H9 (cell line): ENCODE measurements around the gene OLFM4. TPM values are rescaled to one million over a fixed set of nuclear protein-coding genes. Genes with fewer than 3 reads are reported as not detected.

Experiments
- DNase-seq: peaks from one replicate; pipeline ENCODE4 v3.0.0-alpha.2; 2017
- H2AFZ ChIP-seq: one replicate; pipeline ENCODE4 v1.6.1; 2013; ENCODE audit warnings: mild to moderate bottlenecking, low read length, control low read depth, moderate library complexity
- H2AK5ac ChIP-seq: 2 replicates; pipeline ENCODE4 v1.6.1; 2013; ENCODE audit warnings: low read length, control low read depth, mixed read lengths; ENCODE audit not compliant: insufficient read length
- H2BK120ac ChIP-seq: one replicate; pipeline ENCODE4 v1.6.1; 2013; ENCODE audit warnings: low read depth, mild to moderate bottlenecking, low read length, control low read depth, inconsistent platforms; ENCODE audit not compliant: poor library complexity, severe bottlenecking
- H2BK12ac ChIP-seq: 2 replicates; pipeline ENCODE4 v1.6.1; 2013; ENCODE audit warnings: low read length, control low read depth, mixed read lengths, low read depth; ENCODE audit not compliant: insufficient read length
- H2BK15ac ChIP-seq: 2 replicates; pipeline ENCODE4 v1.6.1; 2013; ENCODE audit warnings: low read depth, low read length, control low read depth
- H2BK20ac ChIP-seq: one replicate; pipeline ENCODE4 v1.6.1; 2013; ENCODE audit warnings: low read depth, mild to moderate bottlenecking, low read length, control low read depth, inconsistent platforms; ENCODE audit not compliant: poor library complexity, severe bottlenecking
- H2BK5ac ChIP-seq: 2 replicates; pipeline ENCODE4 v1.6.1; 2013; ENCODE audit warnings: low read length, control low read depth, mixed read lengths; ENCODE audit not compliant: insufficient read length
- H3K14ac ChIP-seq: 2 replicates; pipeline ENCODE4 v1.6.1; 2013; ENCODE audit warnings: low read length, control low read depth; ENCODE audit not compliant: insufficient read depth
- H3K18ac ChIP-seq: 2 replicates; pipeline ENCODE4 v1.6.1; 2013; ENCODE audit warnings: low read depth, mild to moderate bottlenecking, mixed read lengths, low read length, control low read depth; ENCODE audit not compliant: insufficient read length
- H3K23ac ChIP-seq: 2 replicates; pipeline ENCODE4 v1.6.1; 2013; ENCODE audit warnings: low read length, control low read depth, mixed read lengths, low read depth; ENCODE audit not compliant: insufficient read length
- H3K23me2 ChIP-seq: 2 replicates; pipeline ENCODE4 v1.6.1; 2013; ENCODE audit warnings: low read depth, mild to moderate bottlenecking, mixed read lengths, low read length, control low read depth; ENCODE audit not compliant: insufficient read length, poor library complexity, severe bottlenecking
- H3K27ac ChIP-seq: 2 replicates; pipeline ENCODE4 v1.5.1; 2013; ENCODE audit warnings: low read length, control low read depth, mixed read lengths, low read depth; ENCODE audit not compliant: insufficient read length
- H3K27me3 ChIP-seq: 2 replicates; pipeline ENCODE4 v1.6.1; 2013; ENCODE audit warnings: low read length, control low read depth, inconsistent platforms; ENCODE audit not compliant: insufficient read depth
- H3K4ac ChIP-seq: 2 replicates; pipeline ENCODE4 v1.6.1; 2013; ENCODE audit warnings: low read depth, mild to moderate bottlenecking, control low read depth, inconsistent platforms, low read length, moderate library complexity
- H3K4me1 ChIP-seq: 2 replicates; pipeline ENCODE4 v1.6.1; 2013; ENCODE audit warnings: low read length, control low read depth, inconsistent platforms; ENCODE audit not compliant: insufficient read depth
- H3K4me2 ChIP-seq: 2 replicates; pipeline ENCODE4 v1.6.1; 2013; ENCODE audit warnings: low read length, control low read depth, mixed read lengths; ENCODE audit not compliant: insufficient read length, insufficient read depth
- H3K56ac ChIP-seq: 2 replicates; pipeline ENCODE4 v1.6.1; 2013; ENCODE audit warnings: low read depth, mild to moderate bottlenecking, mixed read lengths, low read length, control low read depth; ENCODE audit not compliant: insufficient read length
- H3K79me1 ChIP-seq: 2 replicates; pipeline ENCODE4 v1.6.1; 2013; ENCODE audit warnings: low read depth, mild to moderate bottlenecking, moderate library complexity, low read length, control low read depth, inconsistent platforms; ENCODE audit not compliant: insufficient read depth, poor library complexity, severe bottlenecking
- H3K79me2 ChIP-seq: 2 replicates; pipeline ENCODE4 v1.6.1; 2013; ENCODE audit warnings: low read length, control low read depth, inconsistent platforms; ENCODE audit not compliant: insufficient read depth
- H3K9ac ChIP-seq: 2 replicates; pipeline ENCODE4 v1.6.1; 2013; ENCODE audit warnings: low read length, control low read depth, mixed read lengths; ENCODE audit not compliant: insufficient read length; ENCODE audit errors: extremely low read depth
- H3K9me3 ChIP-seq: one replicate; pipeline ENCODE4 v1.6.1; 2013; ENCODE audit warnings: low read depth, low read length, inconsistent platforms; ENCODE audit not compliant: control insufficient read depth
- H3T11ph ChIP-seq: one replicate; pipeline ENCODE4 v1.6.1; 2013; ENCODE audit warnings: mild to moderate bottlenecking, low read length, control low read depth, inconsistent platforms
- H4K20me1 ChIP-seq: one replicate; pipeline ENCODE4 v1.6.1; 2013; ENCODE audit not compliant: control insufficient read depth, insufficient read length, insufficient read depth
- H4K5ac ChIP-seq: 2 replicates; pipeline ENCODE4 v1.6.1; 2013; ENCODE audit warnings: low read depth, mild to moderate bottlenecking, mixed read lengths, low read length, control low read depth; ENCODE audit not compliant: insufficient read length
- H4K8ac ChIP-seq: replicated peaks from 2 replicates; pipeline ENCODE4 v1.6.1; 2013; ENCODE audit warnings: low read length, control low read depth, mixed read lengths, low read depth; ENCODE audit not compliant: insufficient read length
- H4K91ac ChIP-seq: 2 replicates; pipeline ENCODE4 v1.6.1; 2013; ENCODE audit warnings: low read depth, mild to moderate bottlenecking, moderate library complexity, mixed read lengths, low read length, control low read depth; ENCODE audit not compliant: insufficient read length
- H3K27ac Mint-ChIP-seq, 3 experiments: 2 replicates in 2 of 3; 3 replicates in 1 of 3; pipeline ENCODE4 v1.8.0; 2020 to 2021; ENCODE audit warnings: mixed read lengths in 3 of 3, mild to moderate bottlenecking in 1 of 3, moderate library complexity in 1 of 3
- H3K27me3 Mint-ChIP-seq: 2 replicates; pipeline ENCODE4 v1.8.0; 2021; ENCODE audit warnings: low read depth, mild to moderate bottlenecking, moderate library complexity, mixed read lengths
- H3K36me3 Mint-ChIP-seq, 3 experiments: 2 replicates in 2 of 3; 3 replicates in 1 of 3; pipeline ENCODE4 v1.8.0; 2020 to 2021; ENCODE audit warnings: low read depth in 3 of 3, mixed read lengths in 3 of 3; ENCODE audit not compliant: insufficient read depth in 1 of 3
- H3K4me1 Mint-ChIP-seq, 2 experiments: 2 replicates each; pipeline ENCODE4 v1.8.0; 2020; ENCODE audit warnings: mixed read lengths in 2 of 2
- H3K4me3 Mint-ChIP-seq, 2 experiments: 2 replicates in 1 of 2; 3 replicates in 1 of 2; pipeline ENCODE4 v1.8.0; 2020 to 2021; ENCODE audit warnings: mild to moderate bottlenecking in 2 of 2, mixed read lengths in 2 of 2, moderate library complexity in 1 of 2
- H3K9me3 Mint-ChIP-seq, 2 experiments: 2 replicates in 1 of 2; 3 replicates in 1 of 2; pipeline ENCODE4 v1.8.0; 2020; ENCODE audit warnings: mild to moderate bottlenecking in 2 of 2, mixed read lengths in 2 of 2, moderate library complexity in 1 of 2
- WGBS: extraction: QIAGEN DNeasy Blood & Tissue Kit; methylation state at CpG from one replicate; pipeline ENCODE4 v1.1.7; 2013; ENCODE audit warnings: missing lambda C conversion rate, low lambda C conversion rate, mixed read lengths; ENCODE audit not compliant: insufficient read length; ENCODE audit errors: extremely low coverage; 5-methylcytosine and 5-hydroxymethylcytosine counted together
- total RNA-seq: library from RNA; stranded (reverse); gene quantifications from 2 replicates; pipeline ENCODE4 v1.2.1, GENCODE V29; 2021
- TF ChIP-seq, protein P1 (sequence below): fragments of 200-600 bp; sonication (generic); conservative IDR thresholded peaks from 3 replicates; pipeline ENCODE4 v1.8.0; 2021; ENCODE audit warnings: antibody characterized with exemption, mild to moderate bottlenecking

OLFM4 gene
- total RNA-seq, 1 experiment from 2014 or later, result not detected

DNA sequence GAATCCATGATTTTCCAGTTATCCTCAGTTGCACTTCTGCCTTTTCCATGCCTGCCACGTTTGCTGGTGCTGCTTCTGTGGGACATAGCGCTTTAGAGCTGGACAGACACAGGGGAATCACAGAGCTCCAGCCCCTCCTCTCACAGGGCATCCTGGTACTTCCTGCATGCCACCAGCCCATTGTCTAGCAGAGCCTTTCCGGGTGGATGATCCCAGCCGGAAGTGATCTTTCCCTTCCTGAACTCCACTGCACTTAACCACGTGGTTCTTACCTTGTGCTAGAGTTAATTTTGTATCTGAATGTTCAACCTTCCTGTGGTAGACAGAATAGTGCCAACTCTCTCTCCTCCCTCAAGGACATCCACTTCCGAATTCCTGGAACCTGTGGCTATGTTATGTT, 12.6 kb upstream of the OLFM4 start:
- Histone ChIP-seq H4K5ac (no peak overlapping the region), H2BK5ac (no peak overlapping the region), H3K9ac (no peak overlapping the region), H4K91ac (no peak overlapping the region), H2BK12ac (no peak overlapping the region), H3K4me1 (0 out of 2 replicates have a peak, but pooled peaks cover 2% of the 10 kb centered on the region), H3K23me2 (no peaks in the 10 kb centered on the region), H3K9me3 (no peaks in the 10 kb centered on the region), H3K4me2 (no peak overlapping the region), H3K14ac (no peak overlapping the region), H3K23ac (no peak overlapping the region), H2AFZ (no peak overlapping the region), H2BK15ac (no peak overlapping the region), H3T11ph (no peak overlapping the region), H3K18ac (no peak overlapping the region), H2BK120ac (no peak overlapping the region), H4K20me1 (no peaks in the 10 kb centered on the region), H2BK20ac (no peak overlapping the region), H3K27ac (no peak overlapping the region), H3K27me3 (no peaks in the 10 kb centered on the region), H4K8ac (no peak overlapping the region), H3K79me1 (no peaks in the 10 kb centered on the region), H3K56ac (no peak overlapping the region), H3K4ac (no peak overlapping the region), H2AK5ac (no peak overlapping the region), H3K79me2 (no peaks in the 10 kb centered on the region)
- Mint-ChIP-seq H3K27me3 (peaks cover 3% of the 10 kb centered on the region), H3K9me3 (peaks cover 0 to 4% of the 10 kb centered on the region in 2 experiments; a peak in 2 of 5 replicates), H3K4me3 (no peak overlapping the region), H3K36me3 (no peaks in the 10 kb centered on the region), H3K4me1 (peaks cover 0 to 5% of the 10 kb centered on the region in 2 experiments; a peak in 1 of 4 replicates), H3K27ac (no peak overlapping the region)
- TF ChIP-seq, protein P1, sequence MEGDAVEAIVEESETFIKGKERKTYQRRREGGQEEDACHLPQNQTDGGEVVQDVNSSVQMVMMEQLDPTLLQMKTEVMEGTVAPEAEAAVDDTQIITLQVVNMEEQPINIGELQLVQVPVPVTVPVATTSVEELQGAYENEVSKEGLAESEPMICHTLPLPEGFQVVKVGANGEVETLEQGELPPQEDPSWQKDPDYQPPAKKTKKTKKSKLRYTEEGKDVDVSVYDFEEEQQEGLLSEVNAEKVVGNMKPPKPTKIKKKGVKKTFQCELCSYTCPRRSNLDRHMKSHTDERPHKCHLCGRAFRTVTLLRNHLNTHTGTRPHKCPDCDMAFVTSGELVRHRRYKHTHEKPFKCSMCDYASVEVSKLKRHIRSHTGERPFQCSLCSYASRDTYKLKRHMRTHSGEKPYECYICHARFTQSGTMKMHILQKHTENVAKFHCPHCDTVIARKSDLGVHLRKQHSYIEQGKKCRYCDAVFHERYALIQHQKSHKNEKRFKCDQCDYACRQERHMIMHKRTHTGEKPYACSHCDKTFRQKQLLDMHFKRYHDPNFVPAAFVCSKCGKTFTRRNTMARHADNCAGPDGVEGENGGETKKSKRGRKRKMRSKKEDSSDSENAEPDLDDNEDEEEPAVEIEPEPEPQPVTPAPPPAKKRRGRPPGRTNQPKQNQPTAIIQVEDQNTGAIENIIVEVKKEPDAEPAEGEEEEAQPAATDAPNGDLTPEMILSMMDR, result no peak
- no CpG with 5 or more reads among the region's 6 CpGs for WGBS
- no peak for DNase-seq
